GM21526 (cell line): ENCODE results near the gene PGP.

Experiments used
- ATAC-seq: cut with Tn5 transposase; IDR thresholded peaks from one replicate; pipeline ENCODE4 v1.9.1; 2021; ENCODE audit warnings: moderate library complexity; ENCODE audit not compliant: unreplicated experiment, low FRiP score

Gene PGP

GRCh38 chr16:2237493-2238149 is 23.0 kb upstream of the PGP start:
- ATAC-seq: no peak

GRCh38 chr16:2237102-2237482 is 22.5 kb upstream of the PGP start:
- ATAC-seq: no peak

DNA sequence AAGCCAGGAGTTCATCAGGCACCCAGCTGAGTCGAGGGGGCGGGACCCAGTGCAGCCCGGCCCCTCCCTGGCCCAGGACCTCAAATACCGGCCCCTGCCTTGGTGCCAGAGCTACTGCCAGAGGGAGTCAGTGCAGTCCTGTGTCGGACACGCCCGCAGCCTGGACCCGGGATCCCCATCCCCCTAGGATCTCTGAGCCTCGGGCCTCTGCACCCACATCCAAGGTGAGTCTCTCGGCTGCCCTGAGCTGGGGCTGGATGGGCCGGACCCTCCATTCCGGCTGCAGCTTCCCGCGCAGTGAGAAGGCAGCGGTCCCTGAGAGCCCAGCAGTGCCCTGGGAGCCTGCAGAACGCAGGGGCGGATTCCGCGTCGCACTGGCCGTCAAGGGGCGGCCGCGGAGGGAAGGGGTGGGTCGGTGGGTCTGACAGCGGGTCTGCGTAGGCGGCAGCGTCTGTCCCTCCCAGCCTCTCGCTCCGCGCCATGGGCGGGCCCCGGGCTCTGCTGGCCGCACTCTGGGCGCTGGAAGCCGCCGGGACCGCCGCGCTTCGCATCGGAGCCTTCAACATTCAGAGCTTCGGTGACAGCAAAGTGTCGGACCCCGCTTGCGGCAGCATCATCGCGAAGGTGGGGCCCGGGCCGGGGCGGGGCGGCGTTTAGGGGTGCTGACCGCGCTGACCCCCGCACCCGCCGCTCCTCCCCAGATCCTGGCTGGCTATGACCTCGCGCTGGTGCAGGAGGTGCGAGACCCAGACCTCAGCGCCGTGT is 21.9 kb upstream of the PGP start, which contains the start of gene DNASE1L2:
Gene DNASE1L2 (plus strand): TSS at position 108 of the 765 bp plus-strand sequence. CDS start 373 bp downstream, at position 481.
- no peak for ATAC-seq

DNA sequence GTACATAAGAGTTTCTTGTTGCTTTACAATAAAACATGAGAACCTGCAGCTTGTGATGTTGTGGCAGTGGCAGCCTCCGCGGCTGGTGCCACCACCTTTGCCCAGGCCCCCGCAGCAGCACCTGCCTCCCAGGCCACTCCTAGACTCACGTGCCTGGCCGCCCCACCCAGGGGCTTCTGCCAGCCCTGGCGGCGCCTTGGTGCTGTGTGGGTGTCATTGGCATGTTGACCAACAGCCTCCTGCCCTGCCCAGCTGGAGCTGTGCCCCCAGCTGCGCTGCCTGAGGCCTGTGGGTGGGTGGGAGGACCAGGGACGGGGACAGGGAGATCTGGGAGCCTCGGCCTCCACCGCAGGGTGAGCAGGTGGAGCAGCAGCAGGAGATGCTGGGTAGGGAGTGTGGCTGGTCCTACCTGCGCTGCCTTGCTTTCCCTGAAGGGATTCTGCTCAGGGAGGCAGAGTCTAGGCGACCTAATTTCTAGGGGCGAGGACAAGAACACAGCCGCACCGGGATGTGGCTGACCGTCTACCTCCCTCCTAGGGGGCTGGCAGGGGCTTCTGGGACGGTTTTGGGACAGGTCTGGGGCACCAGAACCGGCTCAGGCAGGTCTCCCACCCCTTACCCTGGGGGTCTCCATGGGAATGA is 21.2 kb upstream of the PGP start:
- ATAC-seq: no peak

DNA sequence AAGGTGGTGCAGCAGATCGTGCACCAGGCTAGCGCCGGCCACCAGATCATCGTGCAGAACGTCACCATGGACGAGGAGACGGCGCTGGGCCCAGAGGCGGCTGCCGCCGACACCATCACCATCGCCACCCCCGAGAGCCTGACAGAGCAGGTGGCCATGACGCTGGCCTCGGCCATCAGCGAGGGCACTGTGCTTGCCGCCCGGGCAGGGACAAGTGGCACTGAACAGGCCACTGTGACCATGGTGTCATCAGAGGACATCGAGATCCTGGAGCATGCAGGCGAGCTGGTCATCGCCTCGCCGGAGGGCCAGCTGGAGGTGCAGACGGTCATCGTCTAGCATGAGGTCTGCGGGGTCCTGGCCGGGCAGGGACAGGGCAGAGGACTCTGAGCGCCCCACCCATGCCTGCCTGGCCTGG is 20.6 kb upstream of the PGP start:
- ATAC-seq: no peak

DNA sequence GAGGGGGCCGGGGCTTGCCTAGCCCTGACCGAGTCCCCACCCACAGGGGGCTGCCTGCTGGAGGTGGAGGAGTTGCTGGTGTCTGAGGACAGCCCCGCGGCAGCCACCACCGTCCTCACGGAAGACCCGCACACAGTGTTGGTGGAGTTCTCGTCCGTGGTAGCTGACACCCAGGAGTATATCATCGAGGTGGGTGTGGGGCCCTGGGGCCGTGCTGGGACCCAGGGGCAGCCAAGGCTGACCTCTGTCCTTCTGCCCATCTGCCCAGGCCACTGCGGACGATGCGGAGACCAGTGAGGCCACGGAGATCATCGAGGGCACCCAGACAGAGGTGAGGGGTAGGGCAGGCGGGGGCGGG is 20.2 kb upstream of the PGP start:
- ATAC-seq: no peak

GRCh38 chr16:2233872-2234812 is 19.5 kb upstream of the PGP start:
- no peak for ATAC-seq

GRCh38 chr16:2233046-2233775 is 18.6 kb upstream of the PGP start:
- no peak for ATAC-seq

- ATAC-seq: no peak
Observed at GRCh38 chr16:2232094-2232990, 17.7 kb upstream of the PGP start.

DNA sequence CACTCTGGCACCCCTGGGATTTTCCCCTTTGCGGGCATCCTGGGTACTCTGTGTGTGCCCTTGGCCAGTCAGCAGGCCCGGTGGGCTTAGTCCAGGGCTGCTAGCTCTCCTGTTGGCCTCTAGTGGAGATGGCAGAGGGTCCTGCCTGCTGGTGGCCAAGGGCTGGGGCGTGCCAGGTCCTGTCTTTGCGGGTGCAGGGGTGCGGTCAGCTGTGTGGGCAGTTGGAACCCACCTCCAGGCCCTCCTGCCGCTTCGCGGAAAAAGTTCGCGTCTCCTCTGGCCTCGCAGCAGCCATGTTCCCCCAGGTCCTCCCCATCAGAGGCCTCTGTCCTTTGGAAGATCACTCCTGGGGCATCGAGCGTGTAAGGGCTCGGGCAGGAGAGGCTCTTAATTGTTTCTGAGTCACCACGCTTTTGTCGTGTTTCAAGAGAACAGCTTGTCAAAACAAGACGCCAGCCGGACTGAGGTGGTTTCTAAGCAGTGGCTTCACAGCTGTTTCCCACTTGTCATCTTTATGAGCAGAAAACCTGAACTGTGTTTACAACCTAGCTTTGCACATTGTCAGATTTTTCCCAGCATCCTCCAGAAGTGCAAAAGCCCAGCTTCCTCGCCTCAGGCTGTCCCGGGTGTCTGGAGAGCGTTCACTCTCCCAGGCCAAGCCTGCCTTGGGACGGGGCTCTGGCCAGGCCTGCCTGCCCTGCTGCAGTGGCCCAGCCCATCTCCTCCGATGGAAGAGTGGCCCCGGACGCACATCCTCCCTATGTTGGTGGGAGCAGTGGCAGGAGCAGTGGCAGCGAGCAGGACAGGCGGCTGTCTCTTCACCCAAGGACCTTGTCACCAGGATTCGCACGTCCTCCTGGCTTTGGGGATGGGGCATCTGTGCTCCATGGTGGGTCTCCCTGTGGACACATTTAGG is 16.6 kb upstream of the PGP start:
- no peak for ATAC-seq

GRCh38 chr16:2230376-2230775 is 15.7 kb upstream of the PGP start:
- no peak for ATAC-seq

DNA sequence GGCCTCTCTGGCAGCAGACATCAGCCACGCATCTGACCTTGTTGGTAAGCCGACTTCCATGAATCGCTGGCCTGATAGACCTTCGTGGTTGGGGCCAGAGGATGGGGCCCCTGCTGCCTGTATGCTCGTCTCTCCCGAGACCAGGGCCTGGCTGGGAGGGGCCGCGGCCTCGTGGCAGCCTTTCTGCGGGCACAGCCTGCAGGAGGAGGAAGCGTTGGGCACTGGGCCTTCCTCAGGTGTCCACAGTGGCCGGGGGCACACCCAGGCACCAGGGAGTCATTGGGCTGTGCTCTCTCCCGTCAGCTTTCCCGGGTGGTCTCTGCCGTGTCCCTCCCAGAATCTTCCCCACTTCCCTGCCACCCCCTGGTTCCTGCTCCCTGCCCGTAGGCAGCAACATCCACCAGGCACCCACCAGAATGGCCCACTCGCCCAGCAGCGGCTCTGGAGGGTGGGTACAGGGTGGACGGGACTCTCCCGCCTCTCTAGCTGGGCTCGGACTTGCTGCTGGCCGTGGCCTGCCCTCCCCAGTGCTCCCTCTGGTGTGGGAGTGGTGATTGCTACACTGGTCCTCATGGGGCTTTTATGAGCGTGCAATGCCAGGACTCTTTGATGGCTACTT is 15.1 kb upstream of the PGP start:
- no peak for ATAC-seq

- no peak for ATAC-seq
Observed at GRCh38 chr16:2229091-2229490, 14.5 kb upstream of the PGP start.

- ATAC-seq: no peak
Observed at GRCh38 chr16:2228161-2228824, 13.7 kb upstream of the PGP start.

DNA sequence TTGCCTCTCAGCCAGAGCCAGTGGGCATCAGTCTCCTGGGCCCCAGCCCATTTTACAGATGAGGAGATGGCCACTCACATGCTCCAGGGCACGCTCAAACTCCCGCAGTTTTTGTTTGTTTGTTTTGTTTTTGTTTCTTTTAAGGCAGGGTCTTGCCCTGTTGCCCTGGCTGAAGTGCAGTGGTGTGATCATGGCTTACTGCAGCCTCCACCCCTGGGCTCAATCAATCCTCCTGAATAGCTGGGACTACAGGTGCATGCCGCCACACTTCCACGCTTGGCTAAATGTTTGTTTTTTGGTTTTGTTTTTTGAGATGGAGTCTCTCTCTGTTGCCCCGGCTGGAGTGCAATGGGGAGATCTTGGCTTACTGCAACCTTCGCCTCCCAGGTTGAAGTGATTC is 12.3 kb upstream of the PGP start:
- ATAC-seq: no peak

DNA sequence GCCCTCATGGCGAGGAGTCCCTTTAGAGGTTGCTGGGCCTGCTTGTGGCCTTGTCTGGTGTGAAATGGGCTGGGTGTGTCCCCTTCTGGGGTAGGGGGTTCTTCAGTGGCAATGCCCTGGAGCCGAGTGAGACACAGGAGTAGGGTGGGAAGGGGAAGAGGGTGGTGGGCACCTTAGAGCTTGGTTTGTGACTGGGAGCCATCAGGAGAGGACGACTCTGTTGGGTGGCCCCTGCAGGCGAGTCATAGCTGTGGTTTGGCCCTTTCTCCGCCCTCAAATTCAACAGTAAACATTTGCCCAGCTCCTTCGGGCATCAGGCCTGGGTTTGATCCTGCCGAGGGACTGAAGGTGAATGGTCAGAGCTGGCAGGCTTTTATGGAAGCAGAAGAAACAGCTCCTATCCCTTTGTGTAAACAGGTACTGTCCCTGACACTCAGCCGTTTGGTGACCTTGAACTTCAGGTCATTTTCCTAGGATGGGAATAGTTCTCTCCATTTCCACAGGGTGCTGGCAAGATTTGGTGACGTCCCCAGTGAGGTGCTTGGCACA is 11.7 kb upstream of the PGP start:
- ATAC-seq: no peak
